KMS-11 (cell line): ENCODE measurements around the gene SKP1.

ENCODE experiments used
- H2AFZ ChIP-seq: fragments of 200-600 bp; sonication (generic); 2 replicates; pipeline ENCODE4 v1.6.1; 2016; ENCODE audit warnings: antibody characterized with exemption, mixed run types, low read depth
- H3K27ac ChIP-seq: fragments of 200-600 bp; sonication (generic); 2 replicates; pipeline ENCODE4 v1.6.1; 2016; ENCODE audit warnings: mild to moderate bottlenecking, mixed run types
- H3K27me3 ChIP-seq: fragments of 200-600 bp; sonication (generic); 2 replicates; pipeline ENCODE4 v1.6.1; 2017; ENCODE audit warnings: mild to moderate bottlenecking, low read depth, mixed run types, moderate library complexity; ENCODE audit not compliant: insufficient read depth
- H3K36me3 ChIP-seq: fragments of 200-600 bp; sonication (generic); 2 replicates; pipeline ENCODE4 v1.6.1; 2017; ENCODE audit warnings: mild to moderate bottlenecking, mixed run types; ENCODE audit not compliant: insufficient read depth
- H3K4me1 ChIP-seq: fragments of 200-600 bp; sonication (generic); 2 replicates; pipeline ENCODE4 v1.6.1; 2016; ENCODE audit warnings: mild to moderate bottlenecking, low read depth, mixed run types; ENCODE audit not compliant: poor library complexity, severe bottlenecking
- H3K4me2 ChIP-seq: fragments of 200-600 bp; sonication (generic); 2 replicates; pipeline ENCODE4 v1.7.0; 2016; ENCODE audit warnings: mild to moderate bottlenecking, mixed run types
- H3K4me3 ChIP-seq: fragments of 200-600 bp; sonication (generic); IDR thresholded peaks from 2 replicates; pipeline ENCODE4 v1.6.1; 2017; ENCODE audit warnings: low read depth, low read length, mixed read lengths; ENCODE audit not compliant: insufficient read depth
- H3K79me2 ChIP-seq: fragments of 200-600 bp; sonication (generic); 2 replicates; pipeline ENCODE4 v1.6.1; 2016; ENCODE audit warnings: low read depth, mixed run types; ENCODE audit not compliant: insufficient read depth
- H3K9ac ChIP-seq: fragments of 200-600 bp; sonication (generic); 2 replicates; pipeline ENCODE4 v1.6.1; 2016; ENCODE audit warnings: mild to moderate bottlenecking, mixed run types
- H4K20me1 ChIP-seq: fragments of 200-600 bp; sonication (generic); 2 replicates; pipeline ENCODE4 v1.6.1; 2016; ENCODE audit warnings: mild to moderate bottlenecking, mixed run types; ENCODE audit not compliant: insufficient read depth
- TF ChIP-seq, protein P1 (sequence below): fragments of 200-600 bp; sonication (generic); conservative IDR thresholded peaks from 2 replicates; pipeline ENCODE4 v1.6.1; 2017; ENCODE audit warnings: low read depth, mild to moderate bottlenecking, antibody characterized with exemption, low read length, moderate library complexity, mixed read lengths

SKP1 gene

DNA sequence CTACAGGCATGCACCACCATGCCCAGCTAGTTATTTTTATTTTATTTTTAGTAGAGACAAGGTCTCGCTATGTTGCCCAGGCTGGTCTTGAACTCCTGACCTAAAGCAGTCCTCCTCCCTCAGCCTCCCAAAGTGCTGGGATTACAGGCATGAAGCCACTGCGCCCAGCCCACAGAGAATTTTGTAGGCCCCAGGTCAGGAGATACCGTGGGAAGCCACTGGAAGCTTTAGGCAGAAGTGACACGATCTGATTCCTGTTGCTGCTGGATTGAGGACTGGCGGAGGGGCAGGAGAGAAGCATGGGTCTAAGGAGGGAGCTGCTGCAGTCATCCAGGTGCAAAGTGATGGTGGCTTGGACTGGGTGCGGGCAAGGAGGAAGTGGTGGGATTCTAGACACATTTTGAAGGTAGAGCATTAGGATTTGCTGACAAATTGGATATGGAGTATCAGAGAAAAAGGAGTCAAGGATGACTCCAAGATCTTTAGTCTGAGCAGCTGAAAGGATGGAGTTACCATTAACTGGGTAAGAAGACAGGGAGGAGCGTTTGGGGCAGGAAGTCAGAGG, 41.6 kb downstream of the SKP1 start:
- Histone ChIP-seq H3K4me2 (no peak overlapping the region), H3K4me1 (peaks cover 53% of the 10 kb centered on the region), H2AFZ (no peak overlapping the region), H3K4me3 (no peak overlapping the region), H3K79me2 (no peaks in the 10 kb centered on the region), H3K36me3 (no peaks in the 10 kb centered on the region), H3K27me3 (no peaks in the 10 kb centered on the region), H4K20me1 (peaks cover 30% of the 10 kb centered on the region), H3K9ac (no peak overlapping the region), H3K27ac (no peak overlapping the region)
- TF ChIP-seq, protein P1, sequence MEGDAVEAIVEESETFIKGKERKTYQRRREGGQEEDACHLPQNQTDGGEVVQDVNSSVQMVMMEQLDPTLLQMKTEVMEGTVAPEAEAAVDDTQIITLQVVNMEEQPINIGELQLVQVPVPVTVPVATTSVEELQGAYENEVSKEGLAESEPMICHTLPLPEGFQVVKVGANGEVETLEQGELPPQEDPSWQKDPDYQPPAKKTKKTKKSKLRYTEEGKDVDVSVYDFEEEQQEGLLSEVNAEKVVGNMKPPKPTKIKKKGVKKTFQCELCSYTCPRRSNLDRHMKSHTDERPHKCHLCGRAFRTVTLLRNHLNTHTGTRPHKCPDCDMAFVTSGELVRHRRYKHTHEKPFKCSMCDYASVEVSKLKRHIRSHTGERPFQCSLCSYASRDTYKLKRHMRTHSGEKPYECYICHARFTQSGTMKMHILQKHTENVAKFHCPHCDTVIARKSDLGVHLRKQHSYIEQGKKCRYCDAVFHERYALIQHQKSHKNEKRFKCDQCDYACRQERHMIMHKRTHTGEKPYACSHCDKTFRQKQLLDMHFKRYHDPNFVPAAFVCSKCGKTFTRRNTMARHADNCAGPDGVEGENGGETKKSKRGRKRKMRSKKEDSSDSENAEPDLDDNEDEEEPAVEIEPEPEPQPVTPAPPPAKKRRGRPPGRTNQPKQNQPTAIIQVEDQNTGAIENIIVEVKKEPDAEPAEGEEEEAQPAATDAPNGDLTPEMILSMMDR, result no peak

DNA sequence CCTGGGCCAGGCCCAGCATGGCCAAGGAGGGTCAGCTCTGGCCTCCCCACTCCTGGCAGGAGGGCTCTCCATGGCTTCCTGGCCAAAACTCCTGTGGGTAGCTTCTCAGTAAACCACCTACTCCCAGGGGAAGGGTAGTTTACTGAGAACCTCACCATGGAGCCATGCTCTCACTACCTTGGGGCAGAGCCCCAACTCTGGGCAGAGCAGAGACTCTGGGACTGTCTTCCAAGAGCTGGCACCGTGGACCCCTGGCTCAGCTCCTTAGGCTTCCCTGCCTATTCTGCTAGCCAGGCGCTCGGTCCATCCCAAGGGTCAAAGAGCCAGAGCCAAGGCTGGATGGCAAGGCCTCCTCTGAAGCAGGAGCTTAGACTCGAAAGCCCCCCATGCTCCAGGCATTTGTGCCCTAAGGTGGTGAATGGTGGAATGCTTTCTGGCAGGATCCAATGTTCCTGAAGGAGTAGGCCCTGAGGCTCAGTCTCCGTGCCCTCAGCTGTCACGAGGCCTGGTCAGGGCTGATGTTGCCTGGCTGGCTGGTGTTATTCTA, 42.7 kb downstream of the SKP1 start:
- no peaks in the 10 kb centered on the region for H3K27me3 ChIP-seq
- TF ChIP-seq, protein P1, result no peak
- no peaks in the 10 kb centered on the region for H3K79me2 ChIP-seq
- H3K27ac ChIP-seq, result no peak overlapping the region
- no peak overlapping the region for H3K4me3 ChIP-seq
- no peak overlapping the region for H3K4me2 ChIP-seq
- peaks cover 45% of the 10 kb centered on the region for H3K4me1 ChIP-seq
- no peak overlapping the region for H3K9ac ChIP-seq
- no peak overlapping the region for H2AFZ ChIP-seq
- H3K36me3 ChIP-seq, result no peaks in the 10 kb centered on the region
- peaks cover 30% of the 10 kb centered on the region for H4K20me1 ChIP-seq

DNA sequence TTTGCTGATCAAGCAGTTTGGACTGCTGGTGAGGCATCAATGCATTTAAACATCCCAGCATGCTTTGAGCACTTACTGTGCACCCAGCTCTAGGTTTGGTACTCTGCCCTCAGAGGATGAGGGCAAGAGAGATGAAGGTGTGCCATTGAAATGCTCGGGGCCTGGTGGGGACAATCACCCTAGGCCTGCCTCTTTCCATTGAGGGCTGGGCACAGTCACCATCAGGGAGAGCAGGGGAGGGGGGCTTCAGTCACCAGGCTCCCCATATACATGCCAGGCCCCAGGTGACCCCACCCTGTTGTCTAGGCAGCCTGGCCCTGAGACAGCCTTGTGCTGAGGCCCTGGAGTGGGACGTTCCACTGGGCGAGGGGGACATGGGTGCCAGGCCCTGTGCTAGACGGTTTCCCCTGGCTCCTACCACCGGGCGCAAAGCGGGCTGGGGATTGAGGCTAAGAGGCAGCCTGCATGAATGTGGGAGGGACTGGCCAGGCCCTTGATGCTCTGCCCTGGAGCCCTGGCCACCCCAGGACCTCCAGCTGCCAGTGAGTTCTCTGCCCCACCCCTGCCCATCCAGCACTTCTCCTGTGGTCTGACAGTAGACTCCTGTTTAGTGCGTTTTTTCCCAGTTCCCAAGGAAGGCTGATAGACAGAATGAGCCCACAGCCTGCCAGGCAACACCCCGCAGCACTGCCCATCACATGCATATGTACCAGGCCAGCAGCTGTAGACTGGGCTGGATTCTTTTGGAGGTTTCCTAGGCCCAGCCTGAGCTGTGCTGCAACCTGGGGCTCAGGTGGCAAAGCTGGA, 43.4 kb downstream of the SKP1 start:
- Histone ChIP-seq H3K27me3 (no peaks in the 10 kb centered on the region), H4K20me1 (peaks cover 30% of the 10 kb centered on the region), H3K9ac (no peak overlapping the region; the same call in 1 of the 2 replicates), H2AFZ (no peak overlapping the region), H3K4me3 (no peak overlapping the region), H3K79me2 (no peaks in the 10 kb centered on the region), H3K36me3 (no peaks in the 10 kb centered on the region), H3K4me2 (peak overlapping the region; percentile 67), H3K27ac (peak overlapping the region; percentile 47; the same call in 1 of the 2 replicates), H3K4me1 (peaks cover 38% of the 10 kb centered on the region)
- TF ChIP-seq, protein P1, result no peak

DNA sequence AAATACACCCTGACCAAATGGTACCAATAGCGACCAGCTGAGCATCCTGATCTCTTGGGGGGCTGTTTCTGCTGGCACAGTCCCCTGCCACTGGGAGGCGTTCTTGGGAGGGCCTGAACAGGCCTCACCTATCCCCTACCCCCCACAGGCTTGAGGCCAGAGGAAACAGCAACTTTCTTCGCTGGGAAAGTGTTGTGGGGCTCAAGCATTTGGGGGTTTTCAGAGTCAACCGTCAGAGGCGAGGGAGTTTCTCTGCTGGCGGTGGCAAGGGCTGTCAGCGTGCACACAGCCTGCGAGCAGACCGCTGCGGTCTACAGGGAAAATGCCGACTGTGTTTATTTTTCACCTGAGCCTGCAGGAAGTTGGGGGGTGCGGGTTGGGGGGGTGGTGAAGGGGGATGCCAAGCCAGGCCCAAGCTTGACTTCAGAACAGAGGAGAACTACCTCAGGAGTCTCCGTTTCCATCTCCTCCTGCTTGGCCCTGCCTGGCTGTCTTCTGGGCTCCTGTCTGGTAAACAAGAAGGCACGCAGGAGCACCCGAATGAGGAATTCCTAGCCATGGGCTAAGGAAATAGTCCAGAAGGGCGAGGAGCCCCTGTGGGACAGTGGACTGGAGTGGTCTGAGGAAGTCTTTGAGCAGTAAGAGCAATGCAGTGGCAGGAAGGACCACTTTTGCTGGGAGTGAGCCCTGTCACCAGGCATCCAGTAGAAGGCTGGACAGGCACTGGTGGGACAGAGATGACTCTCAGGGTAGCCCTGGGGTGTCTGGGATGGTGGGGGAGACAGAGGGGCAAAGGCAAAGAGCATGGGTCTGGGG, 44.2 kb downstream of the SKP1 start:
- H3K27ac ChIP-seq, result peak overlapping the region; percentile 47
- H3K79me2 ChIP-seq, result no peaks in the 10 kb centered on the region
- peaks cover 26% of the 10 kb centered on the region for H4K20me1 ChIP-seq
- H3K4me1 ChIP-seq, result peaks cover 30% of the 10 kb centered on the region
- no peaks in the 10 kb centered on the region for H3K27me3 ChIP-seq
- TF ChIP-seq, protein P1, result peak; percentile 47
- peak overlapping the region; percentile 12; the same call in 1 of the 2 replicates for H3K9ac ChIP-seq
- peak overlapping the region; percentile 67 for H3K4me2 ChIP-seq
- H3K4me3 ChIP-seq, result no peak overlapping the region
- H2AFZ ChIP-seq, result no peak overlapping the region
- no peaks in the 10 kb centered on the region for H3K36me3 ChIP-seq
